ENCODE data around the gene OPRPN.

OPRPN gene

DNA sequence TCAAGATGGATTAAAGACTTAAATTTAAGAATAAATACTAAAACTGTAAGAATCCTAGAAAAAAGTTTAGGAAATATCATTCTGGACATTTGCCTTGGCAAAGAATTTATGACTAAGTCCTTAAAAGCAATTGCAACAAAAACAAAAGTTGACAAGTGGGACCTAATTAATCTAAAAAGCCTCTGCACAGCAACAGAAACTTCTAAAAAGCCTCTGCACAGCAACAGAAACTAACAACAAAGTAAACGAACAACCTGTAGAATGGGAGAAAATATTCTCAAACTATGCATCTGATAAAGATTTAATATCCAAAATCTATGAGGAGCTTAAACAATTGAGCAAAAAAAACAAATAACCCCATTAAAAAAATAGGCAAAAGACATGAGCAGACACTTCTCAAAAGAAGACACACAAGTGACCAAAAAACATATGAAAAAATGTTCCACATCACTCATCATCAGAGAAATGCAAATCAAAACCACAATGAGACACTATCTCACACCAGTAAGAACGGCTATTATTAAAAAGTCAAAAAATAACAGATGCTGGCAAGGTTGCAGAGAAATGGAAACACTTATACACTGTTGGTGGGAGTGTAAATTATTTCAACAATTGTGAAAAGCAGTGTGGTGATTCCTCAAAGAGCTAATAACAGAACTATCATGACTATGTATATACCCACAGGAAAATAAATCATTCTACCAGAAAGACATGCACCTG is 5.5 kb upstream of the OPRPN start:
- Histone ChIP-seq H3K9me3 (ENCODE audit: low read length) (no peaks in the 10 kb centered on the region), H3K9ac (ENCODE audit: low read length) (no peak overlapping the region), H3K4me3 (ENCODE audit: low read depth in 1 of 2, low read length in 2 of 2) (no peak overlapping the region), H3K36me3 (ENCODE audit: insufficient read depth, low read length) (no peaks in the 10 kb centered on the region), H3K4me1 (ENCODE audit: insufficient read depth, low read length) (no peaks in the 10 kb centered on the region), H3K27ac (ENCODE audit: low read depth, low read length) (no peak overlapping the region), H3K27me3 (ENCODE audit: control insufficient read depth in 1 of 2, insufficient read depth in 2 of 2, low read length in 2 of 2) (no peaks in the 10 kb centered on the region)

DNA sequence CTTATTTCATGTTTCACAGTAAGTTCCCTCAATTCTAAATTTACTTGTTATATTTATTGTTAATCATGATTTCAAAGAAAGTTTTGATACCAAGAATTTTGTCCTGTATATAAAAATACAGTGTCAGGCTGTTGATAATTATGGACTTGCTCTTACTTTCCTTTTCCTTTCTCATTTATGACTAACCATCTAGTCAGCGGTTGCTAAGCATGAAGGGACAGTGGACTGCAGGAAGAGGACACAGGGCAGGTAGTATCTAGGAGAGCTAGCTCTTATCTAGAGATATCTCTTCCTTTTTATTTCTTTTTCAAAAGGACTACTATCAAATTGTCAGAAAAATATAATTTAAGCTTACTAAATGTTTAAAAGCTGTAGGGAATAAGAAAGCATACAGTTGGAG is 1.6 kb downstream of the OPRPN start:
- no peaks in the 10 kb centered on the region for H3K4me1 ChIP-seq (ENCODE audit: insufficient read depth, low read length)
- no peak overlapping the region for H3K4me3 ChIP-seq (ENCODE audit: low read depth in 1 of 2, low read length in 2 of 2)
- H3K27me3 ChIP-seq (ENCODE audit: control insufficient read depth in 1 of 2, insufficient read depth in 2 of 2, low read length in 2 of 2) = no peaks in the 10 kb centered on the region
- H3K36me3 ChIP-seq (ENCODE audit: insufficient read depth, low read length) = no peaks in the 10 kb centered on the region
- H3K9ac ChIP-seq (ENCODE audit: low read length) = no peak overlapping the region
- H3K27ac ChIP-seq (ENCODE audit: low read depth, low read length) = no peak overlapping the region
- H3K9me3 ChIP-seq (ENCODE audit: low read length) = no peaks in the 10 kb centered on the region

DNA sequence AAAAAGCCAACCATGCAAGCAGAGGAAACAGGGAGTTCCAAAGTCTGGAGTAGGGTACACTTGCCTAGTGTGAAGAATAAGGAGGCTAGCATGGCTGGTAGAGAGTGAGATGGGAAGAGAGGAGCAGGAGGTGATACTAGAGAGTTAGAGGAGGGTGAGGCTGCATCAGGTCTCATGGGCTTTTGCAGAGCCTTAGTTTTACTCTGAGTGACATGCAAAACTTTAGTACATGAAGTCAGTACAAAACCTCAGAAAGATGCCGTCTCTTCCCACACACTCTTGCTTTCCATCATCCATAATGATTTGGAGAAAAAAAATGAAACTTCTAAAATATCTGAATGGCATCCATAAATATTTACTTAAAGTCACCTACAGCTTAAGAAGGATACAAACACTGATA is 5.0 kb downstream of the OPRPN start:
- H3K36me3 ChIP-seq (ENCODE audit: insufficient read depth, low read length) = no peaks in the 10 kb centered on the region
- no peak overlapping the region for H3K9ac ChIP-seq (ENCODE audit: low read length)
- H3K27me3 ChIP-seq (ENCODE audit: control insufficient read depth in 1 of 2, insufficient read depth in 2 of 2, low read length in 2 of 2) = no peaks in the 10 kb centered on the region
- no peak overlapping the region for H3K27ac ChIP-seq (ENCODE audit: low read depth, low read length)
- H3K9me3 ChIP-seq (ENCODE audit: low read length) = no peaks in the 10 kb centered on the region
- H3K4me1 ChIP-seq (ENCODE audit: insufficient read depth, low read length) = no peaks in the 10 kb centered on the region
- H3K4me3 ChIP-seq (ENCODE audit: low read depth in 1 of 2, low read length in 2 of 2) = no peak overlapping the region

DNA sequence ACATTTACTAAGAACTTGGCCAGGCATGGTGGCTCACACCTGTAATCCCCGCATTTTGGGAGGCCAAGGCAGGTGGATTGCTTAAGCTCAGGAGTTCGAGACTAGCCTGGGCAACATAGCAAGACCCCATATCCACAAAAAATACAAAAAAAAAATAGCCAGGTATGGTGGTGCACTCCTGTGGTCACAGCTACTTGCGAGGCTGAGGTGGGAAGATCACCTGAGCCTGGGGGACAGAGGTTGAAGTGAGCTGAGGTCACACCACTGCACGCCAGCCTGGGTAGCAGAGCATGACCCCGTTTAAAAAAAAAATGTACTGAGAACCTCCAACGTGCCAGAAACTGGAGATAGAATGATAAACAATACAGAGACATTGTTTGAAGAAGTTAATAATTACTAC is 8.0 kb downstream of the OPRPN start:
- Histone ChIP-seq H3K27ac (ENCODE audit: low read depth, low read length) (no peak overlapping the region), H3K4me3 (ENCODE audit: low read depth in 1 of 2, low read length in 2 of 2) (no peak overlapping the region), H3K9ac (ENCODE audit: low read length) (no peak overlapping the region), H3K36me3 (ENCODE audit: insufficient read depth, low read length) (no peaks in the 10 kb centered on the region), H3K9me3 (ENCODE audit: low read length) (no peaks in the 10 kb centered on the region), H3K4me1 (ENCODE audit: insufficient read depth, low read length) (no peaks in the 10 kb centered on the region), H3K27me3 (ENCODE audit: control insufficient read depth in 1 of 2, insufficient read depth in 2 of 2, low read length in 2 of 2) (no peaks in the 10 kb centered on the region)

DNA sequence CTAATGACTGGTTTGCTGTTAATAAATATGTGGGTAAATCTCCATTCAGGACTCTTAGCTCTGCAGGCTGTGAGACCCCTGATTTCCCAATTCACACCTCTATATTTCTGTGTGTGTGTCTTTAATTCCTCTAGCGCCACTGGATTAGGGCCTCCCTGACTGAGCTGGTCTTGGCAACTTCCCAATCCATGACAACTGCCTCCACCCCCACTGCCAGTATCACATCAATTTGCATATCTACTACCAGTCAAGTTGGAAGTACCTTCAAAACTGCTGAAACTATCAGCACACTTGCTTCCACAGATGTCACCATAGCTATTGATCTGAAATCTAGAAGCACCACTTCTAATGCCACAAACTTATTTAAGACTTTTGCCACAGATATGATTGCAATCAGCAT is 27.6 kb downstream of the OPRPN start:
- Histone ChIP-seq H3K9ac (ENCODE audit: low read length) (no peak overlapping the region), H3K27me3 (ENCODE audit: control insufficient read depth in 1 of 2, insufficient read depth in 2 of 2, low read length in 2 of 2) (no peaks in the 10 kb centered on the region), H3K27ac (ENCODE audit: low read depth, low read length) (no peak overlapping the region), H3K9me3 (ENCODE audit: low read length) (no peaks in the 10 kb centered on the region), H3K4me1 (ENCODE audit: insufficient read depth, low read length) (no peaks in the 10 kb centered on the region), H3K4me3 (ENCODE audit: low read depth in 1 of 2, low read length in 2 of 2) (no peak overlapping the region), H3K36me3 (ENCODE audit: insufficient read depth, low read length) (no peaks in the 10 kb centered on the region)

DNA sequence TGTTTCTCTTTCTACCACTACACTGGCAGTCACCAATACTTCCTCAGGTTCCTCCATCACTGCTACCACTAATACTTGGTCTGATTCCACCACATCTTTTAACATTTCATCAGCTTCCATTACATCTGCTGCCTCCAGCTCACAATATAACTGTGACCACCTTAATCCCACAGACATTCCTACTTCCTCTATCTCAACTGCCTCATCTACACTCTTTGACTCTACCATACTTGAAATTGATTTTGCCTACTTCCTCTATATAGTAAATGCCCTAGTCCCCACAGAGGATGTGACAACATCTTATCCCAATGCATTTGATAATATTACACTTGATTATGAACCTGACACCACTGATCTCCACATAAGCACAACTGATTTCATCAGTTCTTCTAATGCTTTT is 29.0 kb downstream of the OPRPN start:
- Histone ChIP-seq H3K27me3 (ENCODE audit: control insufficient read depth in 1 of 2, insufficient read depth in 2 of 2, low read length in 2 of 2) (no peaks in the 10 kb centered on the region), H3K4me1 (ENCODE audit: insufficient read depth, low read length) (no peaks in the 10 kb centered on the region), H3K9me3 (ENCODE audit: low read length) (no peaks in the 10 kb centered on the region), H3K9ac (ENCODE audit: low read length) (no peak overlapping the region), H3K27ac (ENCODE audit: low read depth, low read length) (no peak overlapping the region), H3K36me3 (ENCODE audit: insufficient read depth, low read length) (no peaks in the 10 kb centered on the region), H3K4me3 (ENCODE audit: low read depth in 1 of 2, low read length in 2 of 2) (no peak overlapping the region)

DNA sequence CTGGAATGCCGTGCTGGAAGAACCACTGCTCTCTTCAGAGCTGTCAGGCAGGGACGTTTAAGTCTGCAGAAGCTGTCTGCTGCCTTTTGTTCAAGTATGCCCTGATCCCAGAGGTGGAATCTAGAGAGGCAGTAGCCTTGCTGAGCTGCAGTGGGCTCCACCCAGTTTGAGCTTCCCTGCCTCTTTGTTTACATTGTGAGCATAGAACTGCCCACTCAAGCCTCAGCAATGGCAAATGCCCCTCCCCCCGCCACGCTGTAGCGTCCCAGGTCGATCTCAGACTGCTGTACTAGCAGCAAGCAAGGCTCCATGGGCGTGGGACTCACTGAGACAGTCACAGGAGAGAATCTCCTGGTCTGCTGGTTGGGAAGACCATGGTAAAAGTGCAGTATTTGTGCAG is 39.5 kb downstream of the OPRPN start:
- H3K4me1 ChIP-seq (ENCODE audit: insufficient read depth, low read length) = no peaks in the 10 kb centered on the region
- H3K9ac ChIP-seq (ENCODE audit: low read length) = no peak overlapping the region
- no peak overlapping the region for H3K4me3 ChIP-seq (ENCODE audit: low read depth in 1 of 2, low read length in 2 of 2)
- no peaks in the 10 kb centered on the region for H3K27me3 ChIP-seq (ENCODE audit: control insufficient read depth in 1 of 2, insufficient read depth in 2 of 2, low read length in 2 of 2)
- no peak overlapping the region for H3K27ac ChIP-seq (ENCODE audit: low read depth, low read length)
- H3K36me3 ChIP-seq (ENCODE audit: insufficient read depth, low read length) = no peaks in the 10 kb centered on the region
- no peaks in the 10 kb centered on the region for H3K9me3 ChIP-seq (ENCODE audit: low read length)

DNA sequence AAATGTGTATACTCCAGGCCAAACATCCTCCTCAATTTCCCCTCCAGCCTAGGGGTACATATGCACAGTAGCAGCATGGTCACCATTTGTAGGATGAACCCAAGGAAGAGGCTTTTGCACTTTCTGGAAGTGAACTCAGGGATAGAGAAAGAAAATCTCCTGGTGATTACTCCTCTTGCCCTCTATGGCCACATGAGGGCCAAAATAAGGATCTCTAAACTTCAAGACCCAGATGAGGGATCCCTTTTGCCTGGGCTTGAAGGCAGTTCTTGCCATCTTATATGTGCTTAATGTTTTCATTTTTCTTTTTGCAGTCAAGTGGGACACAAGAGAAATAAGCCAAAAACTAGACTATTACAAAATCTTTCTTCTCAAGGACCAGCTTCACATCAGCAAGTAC is 44.7 kb downstream of the OPRPN start:
- Histone ChIP-seq H3K27ac (ENCODE audit: low read depth, low read length) (no peak overlapping the region), H3K27me3 (ENCODE audit: control insufficient read depth in 1 of 2, insufficient read depth in 2 of 2, low read length in 2 of 2) (no peaks in the 10 kb centered on the region), H3K9me3 (ENCODE audit: low read length) (no peaks in the 10 kb centered on the region), H3K4me1 (ENCODE audit: insufficient read depth, low read length) (no peaks in the 10 kb centered on the region), H3K36me3 (ENCODE audit: insufficient read depth, low read length) (no peaks in the 10 kb centered on the region), H3K4me3 (ENCODE audit: low read depth in 1 of 2, low read length in 2 of 2) (no peak overlapping the region), H3K9ac (ENCODE audit: low read length) (no peak overlapping the region)

DNA sequence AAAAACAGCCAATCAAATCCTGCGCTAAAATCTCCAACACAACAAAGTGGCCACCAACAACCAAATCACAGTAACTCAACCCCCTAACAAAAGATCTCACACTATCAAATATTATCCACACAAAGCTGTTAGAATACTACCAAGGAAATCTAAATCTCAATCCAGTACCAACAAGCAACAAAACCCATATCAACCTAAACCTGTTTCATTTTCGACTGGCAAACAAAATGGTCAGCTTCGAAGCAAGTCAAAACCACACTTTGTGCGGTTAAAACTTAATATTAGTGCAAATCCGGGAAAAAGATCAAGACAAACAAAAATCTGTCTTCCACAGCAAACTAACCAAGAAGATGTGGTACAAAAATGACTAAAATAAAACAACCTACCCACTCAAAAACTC is 45.6 kb downstream of the OPRPN start:
- Histone ChIP-seq H3K36me3 (ENCODE audit: insufficient read depth, low read length) (no peaks in the 10 kb centered on the region), H3K27ac (ENCODE audit: low read depth, low read length) (no peak overlapping the region), H3K4me1 (ENCODE audit: insufficient read depth, low read length) (no peaks in the 10 kb centered on the region), H3K9me3 (ENCODE audit: low read length) (no peaks in the 10 kb centered on the region), H3K9ac (ENCODE audit: low read length) (no peak overlapping the region), H3K27me3 (ENCODE audit: control insufficient read depth in 1 of 2, insufficient read depth in 2 of 2, low read length in 2 of 2) (no peaks in the 10 kb centered on the region), H3K4me3 (ENCODE audit: low read depth in 1 of 2, low read length in 2 of 2) (no peak overlapping the region)

DNA sequence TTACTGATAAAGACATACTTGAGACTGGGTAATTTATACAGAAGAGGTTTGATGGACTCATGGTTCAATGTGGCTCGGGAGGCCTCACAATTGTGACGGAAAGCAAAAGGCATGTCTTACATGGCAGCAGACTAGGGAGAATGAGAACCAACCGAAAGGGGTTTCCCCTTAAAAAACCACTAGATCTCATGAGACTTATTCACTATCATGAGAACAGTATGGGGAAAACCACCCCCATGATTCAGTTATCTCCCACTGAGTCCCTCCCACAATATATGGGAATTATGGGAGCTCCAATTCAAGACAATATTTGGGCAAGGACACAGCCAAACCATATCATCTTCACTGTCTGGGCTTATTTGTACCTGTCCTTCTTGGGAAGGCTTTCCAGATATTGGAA is 51.5 kb downstream of the OPRPN start:
- H3K27ac ChIP-seq (ENCODE audit: low read depth, low read length) = no peak overlapping the region
- H3K27me3 ChIP-seq (ENCODE audit: control insufficient read depth in 1 of 2, insufficient read depth in 2 of 2, low read length in 2 of 2) = no peaks in the 10 kb centered on the region
- no peaks in the 10 kb centered on the region for H3K36me3 ChIP-seq (ENCODE audit: insufficient read depth, low read length)
- H3K4me1 ChIP-seq (ENCODE audit: insufficient read depth, low read length) = no peaks in the 10 kb centered on the region
- no peaks in the 10 kb centered on the region for H3K9me3 ChIP-seq (ENCODE audit: low read length)
- no peak overlapping the region for H3K9ac ChIP-seq (ENCODE audit: low read length)
- no peak overlapping the region for H3K4me3 ChIP-seq (ENCODE audit: low read depth in 1 of 2, low read length in 2 of 2)

DNA sequence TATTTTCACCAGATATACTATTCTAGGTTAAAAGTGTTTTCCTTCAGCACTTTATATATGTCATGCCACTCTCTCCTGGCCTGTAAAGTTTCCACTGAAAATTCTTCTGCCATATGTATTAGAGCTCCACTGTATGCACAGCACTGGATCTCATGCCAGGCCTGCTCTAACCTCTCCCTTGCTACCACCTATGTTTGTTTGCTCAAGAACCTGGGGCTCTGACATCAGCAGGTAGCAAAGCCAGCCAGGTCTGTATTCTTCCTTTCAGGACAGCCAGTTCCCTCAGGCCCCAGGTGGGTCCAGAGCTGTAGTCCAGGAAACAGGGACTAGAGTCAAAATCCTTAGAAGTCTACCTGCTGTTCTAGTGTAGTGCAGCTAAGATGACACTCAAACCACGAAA is 55.2 kb downstream of the OPRPN start:
- Histone ChIP-seq H3K4me3 (ENCODE audit: low read depth in 1 of 2, low read length in 2 of 2) (no peak overlapping the region), H3K27me3 (ENCODE audit: control insufficient read depth in 1 of 2, insufficient read depth in 2 of 2, low read length in 2 of 2) (no peaks in the 10 kb centered on the region), H3K9ac (ENCODE audit: low read length) (no peak overlapping the region), H3K4me1 (ENCODE audit: insufficient read depth, low read length) (no peaks in the 10 kb centered on the region), H3K27ac (ENCODE audit: low read depth, low read length) (no peak overlapping the region), H3K36me3 (ENCODE audit: insufficient read depth, low read length) (no peaks in the 10 kb centered on the region), H3K9me3 (ENCODE audit: low read length) (no peaks in the 10 kb centered on the region)
